Measurements from ENCODE around the gene ARHGAP6.
"Not testable (repeated sequence)": the region's sequence is repeated elsewhere in the genome, so short reads cannot be mapped to it uniquely, and the experiment has no call there.

Gene ARHGAP6

DNA sequence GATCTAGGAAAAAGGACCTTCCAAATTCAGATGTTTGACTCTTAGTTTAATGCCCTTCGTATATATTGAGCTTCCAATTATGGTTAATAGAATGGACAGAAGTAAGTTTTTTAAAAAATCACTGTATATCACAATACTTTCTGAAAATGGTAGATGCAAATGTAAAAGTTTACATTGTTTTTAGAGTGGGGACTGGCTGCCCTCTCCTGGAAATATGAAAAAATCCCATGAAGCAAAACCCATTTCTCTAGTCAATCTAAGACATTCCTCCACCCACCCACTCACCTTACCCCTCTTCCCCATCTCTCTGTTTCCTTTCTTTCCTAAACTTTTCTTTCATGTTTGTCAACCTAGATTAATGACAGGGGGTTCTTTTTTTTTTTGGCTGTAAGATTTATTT lies 134.5 kb downstream of the ARHGAP6 start:
- no peak for DNase-seq (ENCODE audit: low read depth in 2 of 2, low spot score in 1 of 2)

DNA sequence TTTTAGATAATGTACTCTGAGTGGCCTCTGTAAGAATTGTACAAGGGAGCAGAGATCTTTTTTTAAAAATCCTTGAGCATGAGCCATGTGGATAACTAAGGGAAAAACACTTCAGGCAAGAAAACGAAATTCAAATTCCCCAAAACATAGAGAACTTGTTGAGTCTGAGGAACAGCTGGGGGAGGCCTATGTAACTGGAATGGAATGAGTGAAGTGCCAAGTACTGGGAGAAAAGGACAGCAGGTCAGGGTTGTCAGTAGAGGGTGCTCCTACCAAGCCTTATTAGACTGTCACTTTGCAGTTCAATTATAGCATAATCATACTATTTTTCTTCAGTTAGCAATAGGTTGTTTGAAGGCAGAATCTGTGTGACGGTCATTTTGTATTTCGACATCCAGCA lies 135.1 kb downstream of the ARHGAP6 start:
- no peak for DNase-seq (ENCODE audit: low read depth in 2 of 2, low spot score in 1 of 2)

GRCh38 chrX:11528623-11529022 lies 137.1 kb downstream of the ARHGAP6 start:
- no peak for DNase-seq (ENCODE audit: low read depth in 2 of 2, low spot score in 1 of 2)

DNA sequence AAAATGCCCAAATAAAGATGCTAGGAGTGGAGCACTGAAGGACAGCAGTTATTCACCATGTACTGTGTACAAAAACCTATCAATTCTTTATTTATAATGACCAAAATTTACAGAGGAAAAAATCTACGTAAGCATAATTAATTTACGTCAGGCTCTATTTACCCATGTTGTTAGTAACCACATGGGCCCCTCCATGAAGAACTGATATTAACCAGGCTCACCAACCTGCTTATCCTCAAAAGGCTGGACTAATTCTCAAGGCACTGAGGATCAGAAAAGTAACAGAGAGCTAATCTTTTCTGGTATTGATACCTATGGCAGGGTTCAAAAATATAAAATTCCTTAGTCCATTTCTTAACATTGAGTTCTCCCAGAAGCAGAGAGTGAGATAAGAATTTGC lies 140.0 kb downstream of the ARHGAP6 start:
- DNase-seq (ENCODE audit: low read depth in 2 of 2, low spot score in 1 of 2): no peak

DNA sequence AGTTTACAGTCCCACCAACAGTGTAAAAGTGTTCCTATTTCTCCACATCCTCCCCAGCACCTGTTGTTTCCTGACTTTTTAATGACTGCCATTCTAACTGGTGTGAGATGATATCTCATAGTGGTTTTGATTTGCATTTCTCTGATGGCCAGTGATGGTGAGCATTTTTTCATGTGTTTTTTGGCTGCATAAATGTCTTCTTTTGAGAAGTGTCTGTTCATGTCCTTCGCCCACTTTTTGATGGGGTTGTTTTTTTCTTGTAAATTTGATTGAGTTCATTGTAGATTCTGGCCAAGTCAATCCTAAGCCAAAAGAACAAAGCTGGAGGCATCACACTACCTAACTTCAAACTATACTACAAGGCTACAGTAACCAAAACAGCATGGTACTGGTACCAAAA lies 146.5 kb downstream of the ARHGAP6 start:
- not testable (repeated sequence) for DNase-seq (ENCODE audit: low read depth in 2 of 2, low spot score in 1 of 2)

- DNase-seq (ENCODE audit: low read depth in 2 of 2, low spot score in 1 of 2): no peak
Measured at GRCh38 chrX:11509786-11510185, 155.9 kb downstream of the ARHGAP6 start.

DNA sequence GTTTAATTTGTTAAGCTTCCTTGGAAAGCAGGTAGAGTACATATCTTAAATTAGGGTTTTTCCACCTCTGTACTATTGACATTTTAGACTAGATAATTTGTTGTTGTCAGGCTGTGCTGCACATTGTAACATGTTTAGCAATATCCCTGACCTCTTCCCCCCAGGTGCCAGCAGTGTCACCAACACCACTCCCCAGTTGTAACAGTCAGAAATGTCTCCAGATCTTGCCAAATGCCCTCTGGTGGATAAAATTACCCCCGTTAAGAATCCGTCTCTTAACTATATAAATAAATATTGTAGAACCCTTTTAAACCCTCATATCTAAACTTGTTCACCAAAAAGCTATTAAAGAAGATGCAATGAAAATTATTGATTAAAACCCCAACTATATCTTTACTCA lies 161.5 kb downstream of the ARHGAP6 start:
- no peak for DNase-seq (ENCODE audit: low read depth in 2 of 2, low spot score in 1 of 2)

DNA sequence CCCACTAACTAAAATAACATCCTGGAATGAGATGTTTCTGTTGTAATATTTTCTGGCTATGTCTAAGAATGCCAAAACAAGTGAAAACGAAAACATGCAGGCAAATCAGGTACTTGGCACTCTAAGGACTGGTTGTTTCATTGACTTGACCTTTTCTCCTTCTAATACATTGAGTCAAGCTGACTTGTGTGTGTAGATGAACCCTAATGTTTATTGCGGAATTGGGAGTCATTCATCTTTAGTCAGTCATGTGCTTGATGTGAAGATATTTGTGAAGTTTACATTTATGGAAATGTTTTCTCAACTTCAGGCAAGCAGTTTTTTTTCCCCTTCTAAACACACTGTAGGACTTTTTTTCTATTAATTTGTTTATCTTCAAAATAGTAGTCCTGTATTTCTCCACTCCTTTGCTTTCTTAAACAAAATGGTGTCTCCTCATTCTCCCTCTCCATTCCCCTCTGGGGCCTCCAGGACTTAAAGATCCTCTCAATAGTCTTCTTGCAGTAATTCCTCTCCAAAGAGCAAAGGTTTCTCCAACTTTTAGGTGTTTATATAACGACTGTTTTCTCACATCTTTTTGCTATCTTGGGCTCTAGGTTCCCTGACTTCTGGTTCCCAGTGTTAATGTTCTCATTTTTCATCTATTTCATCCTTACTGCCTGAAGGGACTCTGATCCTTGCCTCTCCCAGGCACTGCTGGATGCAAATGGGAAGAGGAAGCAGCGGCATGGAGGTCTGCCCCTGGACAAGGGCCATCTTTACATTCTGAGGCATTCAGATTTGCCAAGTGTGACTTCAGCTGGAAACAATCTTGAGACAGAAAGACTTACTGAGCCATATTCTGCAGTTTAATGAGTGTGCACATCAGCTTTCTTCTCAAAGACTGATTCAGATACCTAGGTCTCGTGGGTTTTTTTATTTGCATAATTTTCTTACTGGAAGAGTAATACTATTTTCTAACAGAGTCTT lies 166.4 kb downstream of the ARHGAP6 start:
- DNase-seq (ENCODE audit: low read depth in 2 of 2, low spot score in 1 of 2): no peak

DNA sequence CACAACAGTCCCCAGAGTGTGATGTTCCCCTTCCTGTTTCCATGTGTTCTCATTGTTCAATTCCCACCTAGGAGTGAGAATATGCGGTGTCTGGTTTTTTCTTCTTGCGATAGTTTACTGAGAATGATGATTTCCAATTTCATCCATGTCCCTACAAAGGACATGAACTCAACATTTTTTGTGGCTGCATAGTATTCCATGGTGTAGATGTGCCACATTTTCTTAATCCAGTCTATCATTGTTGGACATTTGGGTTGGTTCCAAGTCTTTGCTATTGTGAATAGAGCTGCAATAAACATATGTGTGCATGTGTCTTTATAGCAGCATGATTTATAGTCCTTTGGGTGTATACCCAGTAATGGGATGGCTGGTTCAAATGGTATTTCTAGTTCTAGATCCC lies 174.3 kb downstream of the ARHGAP6 start:
- not testable (repeated sequence) for DNase-seq (ENCODE audit: low read depth in 2 of 2, low spot score in 1 of 2)

GRCh38 chrX:11484290-11484689 lies 181.4 kb downstream of the ARHGAP6 start:
- no peak for DNase-seq (ENCODE audit: low read depth in 2 of 2, low spot score in 1 of 2)

DNA sequence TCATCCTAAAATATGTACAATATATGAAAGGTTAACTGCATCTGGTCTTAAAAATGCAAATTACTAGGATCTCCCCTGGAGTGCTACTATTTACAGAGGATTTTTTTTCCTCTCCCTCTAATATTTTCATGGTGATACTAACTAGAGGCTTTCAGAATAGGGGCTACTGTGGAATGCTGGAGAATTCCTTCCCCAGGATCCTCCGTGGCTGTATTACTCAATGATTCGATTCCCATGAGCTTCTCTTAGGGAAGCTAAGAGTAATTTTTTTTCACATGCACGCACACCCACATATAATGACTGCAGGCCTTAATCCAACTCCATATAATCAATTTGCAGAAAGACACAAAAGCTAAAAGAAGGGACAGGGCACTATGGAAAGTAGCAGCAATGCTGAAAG lies 184.7 kb downstream of the ARHGAP6 start:
- no peak for DNase-seq (ENCODE audit: low read depth in 2 of 2, low spot score in 1 of 2)

DNA sequence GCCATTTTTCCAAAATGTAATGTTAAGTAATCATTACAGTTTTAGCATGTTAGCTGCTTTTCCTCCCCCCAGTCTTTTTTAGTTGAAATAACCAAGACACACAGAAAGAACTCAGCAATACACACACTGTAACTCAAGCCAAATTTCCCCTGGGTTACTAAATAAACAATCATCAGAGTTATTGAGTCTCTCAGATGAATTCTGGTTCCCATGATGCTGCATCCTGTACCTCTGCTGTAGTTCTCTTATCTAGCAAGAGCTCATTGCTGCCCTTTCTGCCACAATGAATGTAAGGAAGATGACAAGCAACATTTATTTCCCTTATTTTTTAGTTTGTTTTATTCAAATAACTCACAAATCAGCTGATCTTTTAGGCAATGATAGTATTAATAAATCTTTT lies 185.1 kb downstream of the ARHGAP6 start:
- no peak for DNase-seq (ENCODE audit: low read depth in 2 of 2, low spot score in 1 of 2)

- no peak for DNase-seq (ENCODE audit: low read depth in 2 of 2, low spot score in 1 of 2)
Measured at GRCh38 chrX:11478911-11479310, 186.8 kb downstream of the ARHGAP6 start.

GRCh38 chrX:11478026-11478425 lies 187.7 kb downstream of the ARHGAP6 start:
- no peak for DNase-seq (ENCODE audit: low read depth in 2 of 2, low spot score in 1 of 2)

DNA sequence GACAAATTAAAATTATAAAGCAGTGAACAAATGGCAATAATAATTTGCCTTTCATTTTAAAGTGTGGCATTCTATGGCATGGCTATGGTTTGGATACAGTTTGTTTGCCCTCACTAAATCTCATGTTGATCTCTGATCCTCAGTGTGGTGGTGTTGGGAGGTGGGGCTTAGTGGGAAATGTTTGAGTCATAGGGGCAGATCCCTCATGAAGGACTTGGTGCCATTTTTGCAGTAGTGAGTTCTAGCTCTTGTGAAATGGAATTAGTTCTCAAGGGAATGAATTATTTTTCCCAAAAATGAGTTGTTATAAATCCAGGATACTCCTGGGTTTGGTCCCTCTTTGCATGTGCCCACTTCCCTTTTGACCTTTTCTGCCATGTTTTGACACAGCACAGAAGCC lies 191.1 kb downstream of the ARHGAP6 start:
- DNase-seq (ENCODE audit: low read depth in 2 of 2, low spot score in 1 of 2): no peak

DNA sequence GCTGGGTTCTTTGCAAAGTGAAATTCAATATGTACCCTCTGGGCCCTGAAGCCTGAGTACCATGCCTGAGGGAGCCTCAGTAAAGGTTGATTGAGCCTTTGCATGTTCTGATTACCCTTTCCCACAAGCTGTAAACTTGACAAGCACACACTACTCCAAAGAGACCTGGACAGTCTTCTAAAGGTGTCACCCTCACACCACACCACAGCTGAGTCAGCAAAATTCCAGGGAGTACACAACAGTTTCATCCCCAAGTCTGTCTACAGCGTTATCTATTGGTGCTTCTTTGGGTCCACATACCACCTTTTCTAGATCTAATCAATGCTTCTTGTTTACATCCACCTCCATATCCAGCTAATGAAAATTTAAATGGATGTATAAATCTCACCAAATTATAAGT lies 191.7 kb downstream of the ARHGAP6 start:
- DNase-seq (ENCODE audit: low read depth in 2 of 2, low spot score in 1 of 2): no peak

- no peak for DNase-seq (ENCODE audit: low read depth in 2 of 2, low spot score in 1 of 2)
Measured at GRCh38 chrX:11472879-11473278, 192.8 kb downstream of the ARHGAP6 start.

DNA sequence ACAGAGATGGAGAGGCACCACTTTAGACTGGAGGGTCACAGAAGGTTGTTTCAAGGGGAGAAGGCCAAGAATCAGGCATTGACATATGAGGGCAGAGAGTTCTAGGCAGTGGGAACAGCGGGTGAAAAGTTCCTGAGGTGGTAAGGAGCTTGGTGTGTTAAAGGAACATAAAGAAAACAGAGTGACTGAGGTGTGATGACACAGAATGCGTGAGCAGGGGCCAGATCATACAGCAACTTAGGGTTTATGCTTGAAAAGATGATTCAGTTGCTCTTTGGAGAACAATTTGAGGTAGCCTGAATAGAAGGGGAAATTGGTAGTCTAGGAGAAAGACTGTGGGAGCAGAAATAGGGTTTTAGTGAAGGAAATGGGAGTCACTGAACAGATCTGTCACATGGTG lies 193.3 kb downstream of the ARHGAP6 start:
- no peak for DNase-seq (ENCODE audit: low read depth in 2 of 2, low spot score in 1 of 2)

GRCh38 chrX:11470250-11470974 lies 195.3 kb downstream of the ARHGAP6 start:
- no peak for DNase-seq (ENCODE audit: low read depth in 2 of 2, low spot score in 1 of 2)

DNA sequence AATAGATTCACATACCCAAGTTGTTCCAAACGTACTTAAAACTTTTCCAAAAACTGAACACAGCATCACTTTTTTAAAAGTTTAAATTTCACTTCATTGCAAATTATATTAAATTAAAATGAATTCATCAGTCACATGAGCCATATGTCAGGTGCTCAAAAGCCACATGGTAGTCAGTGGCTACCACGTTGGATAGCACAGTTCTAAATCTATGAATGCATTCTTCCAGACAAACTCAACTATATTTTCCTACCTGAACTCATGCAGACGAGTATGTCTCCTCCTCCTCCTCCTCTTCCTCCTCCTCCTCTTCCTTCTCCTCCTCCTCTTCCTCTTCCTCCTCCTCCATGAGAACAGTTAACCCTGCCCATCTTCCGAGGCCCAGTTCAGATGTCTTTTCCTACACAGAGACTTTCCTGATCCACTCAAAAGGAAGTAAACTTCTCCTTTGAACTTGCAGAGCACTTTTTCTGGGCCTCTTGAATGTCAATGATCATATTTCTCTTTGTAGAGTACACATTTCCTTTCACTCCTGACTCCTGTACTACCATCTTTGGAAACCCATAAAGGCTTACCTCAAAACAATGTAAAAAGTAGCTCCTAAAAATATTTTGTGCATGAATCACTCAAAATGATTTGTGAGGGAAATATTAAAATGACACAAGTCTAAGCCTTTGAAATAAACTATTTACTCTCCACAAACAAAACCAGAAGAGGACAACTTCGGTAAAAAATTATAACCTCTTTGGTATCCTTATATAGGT lies 199.9 kb downstream of the ARHGAP6 start:
- no peak for DNase-seq (ENCODE audit: low read depth in 2 of 2, low spot score in 1 of 2)

DNA sequence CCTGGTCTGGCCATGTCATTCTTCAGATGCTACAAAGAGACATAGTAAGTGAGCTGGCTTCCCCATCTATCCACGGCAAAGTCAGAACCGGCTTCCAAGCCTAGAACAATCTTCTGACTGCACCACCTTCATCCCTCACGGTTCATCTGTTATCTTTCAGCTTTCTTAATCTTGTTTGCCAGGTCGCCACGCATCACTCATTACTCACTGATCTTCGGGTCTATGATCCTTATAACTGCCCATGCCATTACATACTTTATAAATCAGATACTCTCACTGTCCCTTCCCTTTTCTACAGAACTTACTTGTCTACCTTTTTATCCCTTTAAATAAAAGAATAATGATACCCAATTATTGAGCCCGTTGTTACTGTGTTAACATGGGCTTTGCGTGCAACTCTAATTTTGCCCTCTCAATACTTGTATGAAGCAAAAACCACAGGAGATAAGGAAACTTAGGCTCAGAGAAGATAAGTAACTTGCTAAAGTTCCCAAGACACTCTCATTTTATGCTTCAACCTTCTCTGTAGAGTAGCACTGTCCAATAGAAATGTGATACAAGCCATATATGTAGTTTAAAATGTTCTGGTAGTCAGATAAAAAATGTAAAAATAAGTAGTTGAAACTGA lies 200.8 kb downstream of the ARHGAP6 start:
- no peak for DNase-seq (ENCODE audit: low read depth in 2 of 2, low spot score in 1 of 2)

All from stimulated activated CD8-positive, alpha-beta memory T cell treated with anti-CD3 and anti-CD28 coated beads, Interleukin-4, amount 100 ng/mL, for 4 hours (primary cell).